ENCODE results near the gene MRTFA.

DNA sequence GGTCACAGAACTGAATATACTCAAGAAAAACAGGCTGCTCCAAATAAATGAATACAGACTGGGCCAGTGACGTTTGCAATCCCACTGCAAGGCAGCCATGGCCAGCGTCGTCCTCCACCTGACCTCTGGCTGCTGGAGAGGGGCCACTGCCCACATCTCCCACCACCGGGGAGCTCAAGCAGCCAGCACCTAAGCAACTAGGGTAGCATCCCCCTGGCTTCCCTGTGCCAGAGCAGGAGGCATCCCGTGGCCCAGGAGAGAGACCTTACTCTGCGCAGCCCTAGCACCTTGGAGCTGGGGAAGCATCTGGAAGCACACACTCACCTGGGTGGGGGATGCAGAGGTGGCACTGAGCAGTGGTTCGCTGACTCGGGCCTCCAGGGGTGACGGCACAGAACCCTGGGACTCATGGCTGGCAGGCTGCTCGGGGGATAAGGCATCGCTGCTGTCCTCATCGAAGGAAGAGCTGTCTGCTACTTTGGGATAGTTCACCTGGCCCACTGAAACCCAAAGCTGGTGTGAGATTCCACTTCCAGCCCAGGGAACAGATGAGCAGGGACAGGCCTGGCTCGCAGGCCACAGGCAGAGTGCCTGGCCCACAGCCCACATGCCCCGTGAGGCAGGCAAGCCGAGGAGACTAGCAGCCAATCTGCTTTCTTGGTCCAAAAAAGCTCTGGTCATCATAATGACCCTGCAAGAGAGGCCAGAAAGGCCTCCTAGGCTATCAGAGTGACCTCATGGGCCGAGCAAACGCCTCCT lies 212.5 kb downstream of the MRTFA start:
- TF ChIP-seq POLR2A (IDR thresholded peaks at IDR 0.05) = no peak
- TF ChIP-seq, protein P1, sequence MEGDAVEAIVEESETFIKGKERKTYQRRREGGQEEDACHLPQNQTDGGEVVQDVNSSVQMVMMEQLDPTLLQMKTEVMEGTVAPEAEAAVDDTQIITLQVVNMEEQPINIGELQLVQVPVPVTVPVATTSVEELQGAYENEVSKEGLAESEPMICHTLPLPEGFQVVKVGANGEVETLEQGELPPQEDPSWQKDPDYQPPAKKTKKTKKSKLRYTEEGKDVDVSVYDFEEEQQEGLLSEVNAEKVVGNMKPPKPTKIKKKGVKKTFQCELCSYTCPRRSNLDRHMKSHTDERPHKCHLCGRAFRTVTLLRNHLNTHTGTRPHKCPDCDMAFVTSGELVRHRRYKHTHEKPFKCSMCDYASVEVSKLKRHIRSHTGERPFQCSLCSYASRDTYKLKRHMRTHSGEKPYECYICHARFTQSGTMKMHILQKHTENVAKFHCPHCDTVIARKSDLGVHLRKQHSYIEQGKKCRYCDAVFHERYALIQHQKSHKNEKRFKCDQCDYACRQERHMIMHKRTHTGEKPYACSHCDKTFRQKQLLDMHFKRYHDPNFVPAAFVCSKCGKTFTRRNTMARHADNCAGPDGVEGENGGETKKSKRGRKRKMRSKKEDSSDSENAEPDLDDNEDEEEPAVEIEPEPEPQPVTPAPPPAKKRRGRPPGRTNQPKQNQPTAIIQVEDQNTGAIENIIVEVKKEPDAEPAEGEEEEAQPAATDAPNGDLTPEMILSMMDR (IDR thresholded peaks at IDR 0.05) = no peak

Measured in right lobe of liver (tissue), 4 donors.